NCI-H2107 treated with DMSO at 0.1 percent for 48 hours (cell line): Measurements from ENCODE around the gene METTL25B.

Source experiments
- DNase-seq: peaks from one replicate; lab custom pipeline; 2025; ENCODE audit not compliant: unreplicated experiment; lab: John Stamatoyannopoulos, UW

The METTL25B gene

DNA sequence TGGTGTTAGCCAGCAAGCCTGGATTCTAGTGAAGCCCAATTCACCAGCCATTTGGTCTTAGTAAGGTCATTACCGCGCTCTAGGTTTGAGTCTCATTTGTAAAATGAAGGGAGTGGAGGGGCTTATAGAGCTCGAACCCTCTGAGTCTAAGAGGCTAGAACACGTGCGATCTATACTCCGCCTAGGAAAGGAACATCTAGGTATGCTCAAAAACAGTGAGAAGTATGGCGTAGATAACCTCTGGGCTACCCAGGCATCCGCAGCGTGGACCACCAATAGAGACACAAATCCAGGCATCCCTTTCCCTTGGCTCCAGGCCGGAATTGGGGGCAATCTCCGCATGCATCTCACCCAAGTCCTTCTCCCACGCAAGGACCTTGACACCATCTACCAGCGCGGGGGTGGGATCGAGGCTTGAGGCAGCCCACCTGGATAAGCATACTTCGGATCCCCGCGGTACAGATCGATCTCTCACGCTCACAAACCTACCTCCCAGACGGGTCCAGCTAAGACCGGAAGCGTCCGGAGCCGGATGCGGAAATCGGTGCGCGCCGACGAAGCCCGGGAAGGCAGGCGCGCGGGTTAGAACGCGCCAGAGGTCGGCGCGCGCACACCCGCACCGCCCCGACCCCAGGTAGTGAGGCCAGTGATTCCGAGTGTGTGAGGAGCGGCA lies at the start of gene METTL25B:
TSS of gene METTL25B (plus strand) at position 544 of the 673 bp plus-strand sequence. CDS start 636 bp downstream, outside the sequence.
- DNase-seq = peak; percentile 53

DNA sequence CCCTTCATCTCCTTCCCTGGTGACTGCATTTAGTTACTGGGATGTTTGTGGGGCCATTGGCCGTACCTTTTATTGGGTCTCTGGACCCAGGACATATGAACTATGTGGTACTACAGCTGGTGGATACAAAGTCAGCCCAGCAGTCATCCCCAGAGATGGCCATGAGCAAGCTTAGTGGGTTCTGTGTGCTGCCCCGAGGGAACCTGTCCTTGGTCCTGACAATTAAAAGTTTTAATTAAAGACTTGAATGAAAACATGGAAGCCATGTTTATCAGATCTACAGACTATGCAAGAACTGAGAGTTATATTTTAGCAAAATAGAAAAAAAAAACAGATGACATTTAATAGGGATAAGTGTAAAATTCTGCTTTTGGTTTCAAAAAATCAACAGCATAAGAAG lies 48.2 kb upstream of the METTL25B start:
- no peak for DNase-seq

DNA sequence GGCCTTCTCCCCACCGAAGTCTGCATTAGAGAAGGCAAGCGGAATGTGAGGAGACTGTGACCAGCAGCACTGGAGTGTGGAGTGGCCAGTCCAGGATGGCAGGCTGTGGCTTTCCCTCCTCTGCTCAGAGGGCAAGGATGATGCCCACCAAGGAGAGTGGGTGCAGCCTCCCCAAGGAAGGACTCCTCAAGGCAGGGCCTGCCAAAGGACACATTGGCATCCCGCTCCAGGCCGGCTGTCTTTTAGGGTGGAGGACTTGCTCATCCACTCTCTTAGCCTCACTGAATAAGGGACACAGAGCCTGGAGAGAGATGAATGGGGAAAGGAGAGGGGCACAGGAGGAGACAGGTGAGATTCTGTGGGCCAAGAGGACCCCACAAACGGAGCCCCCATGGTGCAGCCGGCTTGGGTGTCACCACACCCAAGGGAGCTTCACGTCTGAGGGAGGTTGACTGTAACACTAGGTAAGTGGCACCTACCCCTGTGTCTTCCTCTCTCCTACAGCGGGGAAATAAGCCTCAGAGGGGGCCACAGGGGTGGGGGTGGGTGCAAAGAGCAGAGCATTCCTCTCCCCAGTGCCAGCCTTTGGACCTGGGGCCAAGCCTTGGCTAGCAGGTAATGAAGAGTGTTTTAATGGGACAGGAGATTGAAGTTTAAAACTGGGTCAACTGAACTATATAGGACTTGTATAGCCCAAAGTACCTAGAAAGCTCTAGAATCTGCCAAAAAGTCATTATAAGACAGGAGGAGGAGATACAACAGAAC lies 46.9 kb upstream of the METTL25B start:
- no peak for DNase-seq

DNA sequence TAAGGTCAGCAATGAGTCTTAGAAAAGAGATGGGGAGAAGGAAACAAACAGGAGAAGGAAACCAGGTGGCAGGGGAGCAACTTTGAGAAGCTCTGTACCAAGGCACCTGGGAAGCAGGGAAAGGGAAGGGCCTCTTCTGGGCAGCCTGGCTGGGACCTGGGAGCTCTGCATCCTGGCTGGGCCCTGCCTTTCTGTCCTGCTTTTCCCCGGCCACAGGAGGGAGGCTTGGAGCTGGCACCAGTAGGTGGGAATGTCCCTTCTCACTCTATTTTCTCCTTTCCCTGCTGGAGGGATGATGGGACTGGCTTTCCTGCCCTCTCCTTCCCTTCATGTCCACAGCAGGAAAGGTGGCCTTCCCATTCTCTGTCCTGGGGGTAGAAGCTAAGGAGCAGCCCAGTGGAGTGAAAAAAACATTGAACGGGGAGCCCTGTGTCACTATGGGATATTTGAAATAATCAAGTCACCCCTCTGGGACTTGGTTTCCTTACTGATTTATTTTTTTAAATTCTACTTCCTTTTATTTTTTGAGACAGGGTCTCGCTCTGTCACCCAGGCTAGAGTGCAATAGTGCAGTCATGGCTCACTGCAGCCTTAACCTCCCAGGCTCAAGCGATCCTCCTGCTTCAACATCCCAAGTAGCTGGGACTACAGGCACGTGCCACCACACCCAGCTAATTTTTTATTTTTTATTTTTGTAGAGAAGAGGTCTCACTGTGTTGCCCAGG lies 45.9 kb upstream of the METTL25B start:
- no peak for DNase-seq

DNA sequence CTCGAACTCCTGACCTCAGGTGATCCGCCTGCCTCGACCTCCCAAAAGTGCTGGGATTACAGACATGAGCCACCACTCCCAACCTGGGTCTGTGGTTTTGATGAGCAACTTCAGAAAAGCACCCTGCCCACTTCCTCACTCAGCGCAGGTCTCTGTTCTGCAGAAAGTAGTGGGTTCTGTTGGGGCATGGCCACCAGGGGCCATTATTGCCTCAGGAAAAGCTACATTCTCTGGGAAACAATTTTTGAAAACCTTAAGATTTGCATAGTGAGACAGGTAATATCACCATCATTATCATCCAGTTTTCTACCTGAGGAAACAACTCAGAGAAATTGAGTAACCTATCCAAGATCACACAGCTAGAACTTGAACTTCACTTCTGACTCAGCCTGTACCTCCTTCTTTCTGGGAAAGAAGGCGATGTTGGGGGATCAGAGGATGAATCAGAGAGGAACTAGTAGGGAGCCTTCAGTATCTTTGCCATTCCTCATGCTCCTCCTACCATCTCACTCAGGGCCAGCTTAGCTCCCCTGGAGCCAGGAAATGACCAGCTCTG lies 44.0 kb upstream of the METTL25B start:
- DNase-seq = no peak

DNA sequence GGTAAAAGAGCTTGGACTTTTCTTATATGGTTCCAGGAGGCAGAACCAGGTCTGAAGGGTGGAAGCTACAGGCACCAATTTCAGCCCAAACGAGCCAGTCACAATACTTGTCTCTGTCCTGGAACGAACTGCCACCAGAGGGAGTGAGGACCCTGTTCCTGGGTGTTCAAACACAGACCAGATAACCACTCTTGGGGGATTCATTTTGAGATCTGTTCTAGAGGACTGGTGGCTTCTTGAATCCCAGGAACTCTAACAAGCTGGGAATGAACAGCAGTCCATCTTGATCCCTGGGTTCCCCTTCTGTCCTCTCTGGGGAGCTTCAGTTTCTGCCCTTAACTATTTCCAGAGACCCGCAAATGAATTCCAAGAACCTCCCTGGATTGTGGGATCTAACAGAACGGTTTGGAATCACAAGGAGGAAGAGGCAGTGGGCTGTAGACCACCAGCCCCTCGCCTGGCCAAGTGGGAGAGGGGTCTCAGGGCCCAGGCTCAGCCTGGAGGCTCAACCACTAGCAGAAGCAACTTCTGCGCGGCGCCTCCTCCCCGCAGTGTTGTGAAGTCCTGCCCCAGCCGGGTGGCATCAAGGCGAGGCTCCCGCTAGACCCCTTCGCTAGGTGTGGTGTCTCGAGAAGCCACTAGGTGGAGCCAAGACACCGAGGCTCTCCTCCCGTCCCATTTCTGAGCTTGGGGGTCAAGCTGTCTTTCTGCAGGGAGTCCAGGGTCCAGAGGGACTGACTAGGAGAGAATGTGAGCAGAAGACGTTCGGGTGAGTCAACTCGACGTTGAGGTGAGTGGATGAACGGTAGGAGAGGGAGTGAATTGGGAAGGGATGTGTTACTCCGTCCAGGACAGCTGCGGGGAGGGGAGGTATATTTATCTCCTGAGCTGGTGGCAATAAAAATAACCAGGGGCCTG lies 39.0 kb upstream of the METTL25B start:
- DNase-seq = peak; percentile 59

DNA sequence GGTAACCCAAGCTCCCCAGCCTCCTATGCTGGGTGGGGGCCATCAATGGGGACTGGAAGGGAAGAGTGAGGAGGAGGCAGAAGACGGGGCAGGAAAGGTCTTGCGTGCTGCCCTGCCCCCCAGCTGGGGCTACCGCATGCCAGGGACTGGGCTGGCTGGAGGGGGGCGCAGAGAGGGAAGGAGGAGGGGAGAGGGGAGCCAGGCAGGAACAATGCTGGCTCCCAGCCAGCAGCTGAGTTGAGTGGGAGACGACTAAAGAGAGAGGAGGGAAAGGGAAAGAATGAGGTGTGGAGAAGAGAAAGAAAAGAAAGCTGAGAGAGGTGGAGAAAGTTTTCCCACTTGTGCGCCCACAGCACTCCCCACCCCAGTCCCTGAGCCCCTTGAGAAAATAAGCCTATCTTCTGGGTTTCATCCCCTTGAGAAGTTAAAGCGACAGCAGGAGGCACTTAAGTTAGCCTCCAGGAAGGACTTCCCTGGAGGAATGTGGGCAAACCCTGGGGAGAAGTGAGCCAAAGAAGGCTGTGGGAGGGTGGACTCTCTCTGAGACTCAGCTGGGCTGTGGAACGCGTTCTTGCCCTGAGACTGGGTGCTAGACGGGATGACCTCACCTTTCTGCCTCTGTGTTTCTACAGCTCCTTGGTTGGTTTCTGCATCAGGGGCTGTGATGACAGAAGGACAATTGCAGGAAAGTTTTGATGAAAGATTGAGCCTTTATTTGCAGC lies 38.2 kb upstream of the METTL25B start:
- DNase-seq = no peak

DNA sequence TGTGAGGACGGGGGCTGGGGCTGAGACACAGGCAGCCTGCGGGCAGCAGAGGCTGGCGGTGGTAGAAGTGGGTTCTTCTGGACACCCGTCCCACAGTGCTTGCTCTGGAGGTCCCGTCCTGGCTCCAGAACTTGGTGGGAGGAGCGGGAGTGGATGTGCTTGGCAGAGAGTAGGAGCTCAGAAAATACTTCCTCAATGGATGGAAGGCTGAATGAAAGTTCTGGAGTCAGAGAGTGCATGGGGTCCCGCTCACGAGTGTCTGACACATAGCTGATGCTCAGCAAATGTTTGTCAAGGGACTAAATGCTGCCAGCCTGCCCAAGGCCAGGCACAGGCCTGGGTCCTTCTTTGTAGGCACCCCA lies 37.6 kb upstream of the METTL25B start:
- no peak for DNase-seq

DNA sequence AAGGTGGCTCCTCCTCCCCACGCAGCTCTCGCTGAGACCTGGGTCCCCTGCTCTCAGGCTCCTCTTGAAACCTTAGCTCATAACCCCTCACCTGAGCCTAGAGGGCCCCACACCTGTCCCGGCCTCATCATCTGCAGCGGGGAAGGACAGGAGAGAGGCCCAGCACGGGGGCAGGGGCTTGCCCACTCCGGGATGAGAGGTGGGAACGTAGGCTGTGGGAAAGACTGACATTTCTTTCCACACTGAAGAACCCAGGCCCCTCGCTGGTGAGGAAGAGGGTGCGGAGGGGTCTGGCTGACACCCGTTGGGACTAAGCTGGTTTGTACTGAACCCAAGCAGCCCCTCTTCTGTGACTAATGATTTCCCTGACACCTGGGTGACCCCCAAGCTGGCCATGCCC lies 37.1 kb upstream of the METTL25B start:
- DNase-seq = no peak

DNA sequence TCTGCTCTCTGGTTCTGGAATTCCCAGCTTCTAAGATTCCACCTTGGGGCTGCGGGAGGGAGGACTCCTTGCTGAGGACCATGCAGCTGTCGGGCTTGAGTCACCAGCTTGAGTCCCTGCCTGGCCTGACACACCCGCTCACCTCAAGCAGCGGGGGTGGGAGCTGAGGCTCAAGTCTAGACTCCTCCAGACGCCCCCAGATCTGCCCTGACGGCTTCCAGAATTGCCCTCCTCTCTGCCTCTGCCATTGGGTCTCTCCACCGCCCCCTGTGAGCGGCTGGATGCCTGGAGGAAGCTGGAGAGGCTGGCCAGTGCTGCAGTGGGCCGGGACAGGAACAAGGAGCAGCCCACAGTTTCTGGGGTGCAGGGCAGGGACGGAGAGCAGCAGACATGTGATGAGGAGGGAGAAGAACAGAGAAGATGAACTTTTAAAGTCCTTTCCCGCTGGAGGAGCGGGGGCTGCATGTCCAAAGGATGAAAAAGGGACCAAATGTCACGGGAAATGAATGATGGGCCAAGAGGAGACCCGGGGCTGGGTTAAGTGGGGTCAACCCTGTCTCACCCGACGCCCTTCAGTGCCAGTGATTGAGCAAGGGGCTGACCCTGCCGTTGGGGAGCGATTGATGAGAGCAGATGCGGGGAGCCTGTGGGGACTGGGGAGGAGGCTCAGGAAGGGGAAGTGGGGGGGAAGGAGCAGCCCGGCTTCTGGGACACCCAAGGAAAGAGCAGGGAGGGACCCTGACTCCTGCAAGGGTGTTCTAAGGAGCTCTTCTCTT lies 36.4 kb upstream of the METTL25B start:
- no peak for DNase-seq

DNA sequence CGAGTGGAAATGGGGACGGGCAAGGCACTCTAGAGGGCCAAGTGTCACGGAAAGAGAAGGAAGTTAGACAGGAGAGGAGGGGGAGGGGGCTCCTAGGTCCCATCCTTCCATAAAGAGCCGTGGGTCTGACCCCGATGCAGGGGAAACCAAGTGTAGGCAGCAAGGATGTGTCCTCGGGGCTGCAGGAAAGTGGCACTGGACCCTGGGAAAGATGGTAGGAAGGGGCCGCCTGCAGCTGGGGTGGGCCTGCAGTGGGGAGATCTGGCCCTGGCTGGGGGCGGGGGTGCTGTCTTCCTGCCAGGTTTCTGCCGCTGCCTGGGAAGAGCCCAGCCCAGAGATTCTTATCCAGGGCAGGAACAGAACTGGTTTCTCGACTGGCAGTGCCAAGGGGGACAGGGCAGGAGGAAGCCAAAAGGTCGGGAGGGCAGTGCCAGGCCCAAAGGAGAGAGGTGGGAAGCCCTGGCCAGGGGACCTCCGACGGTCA lies 35.8 kb upstream of the METTL25B start:
- no peak for DNase-seq

DNA sequence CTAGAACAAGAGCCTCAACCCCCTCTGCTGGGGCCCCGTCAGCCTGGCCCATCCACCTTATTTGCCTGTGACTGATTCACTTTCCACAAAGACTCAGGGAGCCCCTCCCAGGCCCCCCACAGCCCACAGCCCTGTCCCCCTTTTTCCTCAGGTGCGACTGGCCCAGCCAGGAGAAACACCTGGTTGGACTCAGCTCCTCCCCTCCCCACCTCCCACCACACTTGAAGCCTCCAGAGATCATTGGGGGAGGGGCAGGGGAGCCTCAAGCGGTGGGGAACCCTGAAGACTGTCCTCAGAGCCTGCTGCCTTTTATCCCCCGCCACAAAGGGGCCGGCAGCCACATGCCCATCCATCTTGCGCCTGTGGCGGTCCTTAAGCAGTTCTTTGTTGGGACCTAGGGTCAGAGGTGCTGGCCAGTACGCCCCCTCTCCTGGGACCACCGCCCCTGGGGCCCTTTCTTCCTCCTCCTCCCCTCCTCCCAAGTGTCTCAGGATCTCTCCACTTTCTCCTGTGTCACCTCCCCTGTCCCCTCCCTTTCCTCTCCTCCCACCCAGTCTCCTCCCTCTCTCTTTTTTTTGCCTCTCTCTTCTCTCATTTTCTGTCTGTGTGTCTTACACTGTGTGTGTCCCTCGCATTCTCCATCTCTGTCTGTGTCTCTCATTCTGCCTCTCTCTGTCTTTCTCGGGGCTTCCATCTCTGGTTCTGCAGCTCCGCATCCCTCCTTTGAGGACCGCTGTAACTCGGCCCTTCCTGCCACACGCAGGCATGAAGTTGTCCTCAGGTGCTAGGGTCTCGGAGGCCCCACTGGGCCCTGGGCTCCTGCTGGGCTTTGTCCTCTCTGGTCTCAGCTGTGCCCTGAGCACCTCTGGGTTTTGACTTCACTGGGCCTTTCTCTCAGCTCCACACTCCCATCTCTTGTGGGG lies 35.1 kb upstream of the METTL25B start:
- DNase-seq = peak; percentile 86

DNA sequence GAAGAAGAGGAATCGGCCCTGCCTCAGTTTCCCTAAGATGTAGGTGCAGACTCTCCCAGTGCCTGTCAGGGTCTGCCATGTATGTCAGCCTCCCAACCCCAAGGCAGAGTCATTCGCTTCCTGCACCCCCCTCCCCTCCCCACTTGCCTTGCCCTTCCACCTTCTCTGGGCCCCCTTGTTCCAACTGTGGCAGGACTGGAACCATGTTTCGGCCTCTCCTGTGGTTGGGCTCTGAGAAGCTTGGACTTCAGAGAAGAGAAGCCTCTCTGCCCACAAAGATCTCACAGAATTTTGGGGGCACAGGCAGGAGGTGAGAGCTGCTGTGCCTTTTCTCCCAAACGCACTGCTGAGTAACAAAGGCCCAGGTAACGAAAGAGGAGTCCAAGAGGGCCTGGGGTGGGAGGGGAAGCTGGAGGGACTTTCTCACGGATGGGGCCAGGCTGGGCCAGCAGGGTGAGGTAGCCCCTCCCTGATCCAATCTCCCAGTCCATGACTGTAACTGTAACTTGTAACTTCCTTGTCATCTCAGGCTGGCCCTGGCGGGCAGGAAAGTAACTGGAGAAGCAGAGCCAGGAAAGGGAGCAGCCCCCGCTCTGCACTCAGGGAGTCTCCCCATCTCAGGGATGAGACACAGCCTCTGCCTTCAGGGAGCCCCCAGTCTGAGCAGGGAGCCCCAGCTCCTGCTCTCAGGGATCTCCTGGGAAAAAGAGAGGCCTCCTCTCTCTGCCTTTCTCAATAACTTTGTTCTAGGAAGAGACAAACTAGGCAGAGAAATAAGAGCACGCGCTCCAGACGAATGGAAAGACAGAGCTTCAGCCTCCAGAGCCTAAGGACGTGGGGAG lies 34.2 kb upstream of the METTL25B start:
- DNase-seq = peak; percentile 47

DNA sequence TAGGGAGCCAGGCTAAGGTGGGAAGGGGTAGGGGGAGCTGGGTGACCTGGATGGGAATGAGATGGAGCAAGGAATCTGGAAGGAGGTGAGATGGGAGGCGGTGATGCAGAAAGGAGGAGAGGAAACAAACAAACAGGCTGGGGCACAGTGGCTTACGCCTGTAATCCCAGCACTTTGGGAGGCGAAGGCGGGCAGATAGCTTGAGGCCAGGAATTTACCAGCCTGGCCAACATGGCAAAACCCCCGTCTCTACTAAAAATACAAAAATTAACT lies 33.6 kb upstream of the METTL25B start:
- DNase-seq = no peak

DNA sequence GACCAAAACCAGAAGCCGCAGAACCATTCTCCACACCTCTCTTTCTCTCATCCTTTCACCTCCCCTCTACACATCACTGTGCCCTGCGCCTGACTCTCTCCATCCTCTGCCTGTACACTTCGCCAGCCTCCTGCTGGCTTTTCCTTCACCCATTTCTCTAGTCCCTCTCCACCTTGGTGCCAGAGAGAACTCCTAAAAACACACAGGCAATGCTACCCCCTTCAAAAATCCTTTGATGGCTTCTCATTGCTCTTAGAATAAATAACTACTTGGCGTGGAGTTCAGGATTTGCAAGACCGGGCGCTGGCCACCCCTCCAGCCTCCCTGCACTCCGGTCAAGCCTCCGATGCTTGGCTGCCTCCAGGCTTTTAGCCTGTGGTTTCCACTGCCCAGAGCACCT lies 31.5 kb upstream of the METTL25B start:
- DNase-seq = no peak

DNA sequence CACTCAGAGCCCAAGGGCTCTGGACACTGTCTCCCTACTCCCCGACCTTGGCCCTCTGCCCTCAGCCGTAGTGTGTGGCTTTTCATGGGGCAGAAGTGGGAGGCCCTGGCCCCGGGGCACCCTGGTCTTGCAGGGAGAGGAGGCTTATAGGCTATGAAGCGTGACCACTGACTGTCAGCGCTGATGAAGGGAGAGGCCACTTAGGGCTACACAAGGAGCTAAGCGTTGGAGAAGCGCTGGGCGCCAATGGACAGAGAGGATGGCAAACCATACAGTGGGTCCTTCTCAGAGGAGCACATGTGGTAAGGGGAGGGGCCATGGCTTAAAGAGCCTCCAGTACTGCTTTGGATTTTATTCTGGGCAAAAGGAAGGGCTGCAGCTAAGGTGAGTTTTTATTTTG lies 30.8 kb upstream of the METTL25B start:
- no peak for DNase-seq

DNA sequence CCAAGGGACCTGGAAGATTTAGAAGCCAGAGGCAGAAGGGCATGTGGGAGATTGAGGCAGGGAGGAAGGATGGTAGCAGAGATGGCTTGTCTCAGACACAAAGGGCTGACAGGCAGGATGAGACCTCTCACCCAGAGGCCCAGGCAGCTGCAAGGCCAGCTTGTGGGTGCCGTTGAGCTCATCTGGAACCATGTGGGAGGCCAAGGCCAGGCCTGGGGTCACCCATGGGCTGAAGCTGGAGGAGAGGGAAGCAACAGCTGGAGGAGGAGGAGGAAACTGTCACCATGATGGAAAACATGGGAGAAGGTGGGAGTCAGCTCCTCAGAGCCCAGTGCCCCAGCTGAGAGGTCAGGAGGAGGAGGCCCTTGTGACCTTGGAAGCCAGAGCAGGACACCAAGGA lies 29.3 kb upstream of the METTL25B start:
- no peak for DNase-seq
